HepG2 (cell line): ENCODE measurements around the gene TBCD. TPM values are rescaled to one million over a fixed set of nuclear protein-coding genes. Genes with fewer than 3 reads are reported as not detected.

Experiments
- AGO1 ChIP-seq: fragments of 200-400 bp; formaldehyde crosslinking; IDR thresholded peaks from 2 replicates; pipeline ENCODE4 v1.6.1; 2017; ENCODE audit warnings: mild to moderate bottlenecking, low read depth, low read length, moderate library complexity; ENCODE audit not compliant: poor library complexity, severe bottlenecking
- ARNT2 ChIP-seq: sonication (generic); formaldehyde crosslinking; IDR thresholded peaks from 2 replicates; pipeline ENCODE4 v1.8.0; 2022; ENCODE audit warnings: mild to moderate bottlenecking, low read depth, missing genetic modification reagents, moderate library complexity
- ASH2L ChIP-seq: fragments of 300-600, 200-600 bp; sonication (generic); IDR thresholded peaks from 2 replicates; pipeline ENCODE4 v1.7.0; 2017; ENCODE audit warnings: low read depth, mild to moderate bottlenecking, moderate library complexity, mixed read lengths, low read length; ENCODE audit not compliant: insufficient read length
- CHD4 ChIP-seq: fragments of 200-600 bp; sonication (generic); IDR thresholded peaks from 2 replicates; pipeline ENCODE4 v1.7.0; 2017; ENCODE audit warnings: mild to moderate bottlenecking, low read length, borderline replicate concordance
- DNMT1 ChIP-seq: sonication (generic); formaldehyde crosslinking; IDR thresholded peaks from 2 replicates; pipeline ENCODE4 v1.5.1; 2020; ENCODE audit warnings: mild to moderate bottlenecking, missing genetic modification reagents
- ETV6 ChIP-seq: sonication (generic); formaldehyde crosslinking; conservative IDR thresholded peaks from 2 replicates; pipeline ENCODE4 v1.4.0; 2020; ENCODE audit warnings: missing genetic modification reagents
- GATAD2A ChIP-seq: IDR thresholded peaks from 2 replicates; pipeline ENCODE4 v1.6.1; 2016
- GZF1 ChIP-seq: sonication (generic); formaldehyde crosslinking; IDR thresholded peaks from 2 replicates; pipeline ENCODE4 v1.5.1; 2020; ENCODE audit warnings: mild to moderate bottlenecking, missing genetic modification reagents
- MAFG ChIP-seq: sonication (generic); formaldehyde crosslinking; IDR thresholded peaks from 2 replicates; pipeline ENCODE4 v1.5.1; 2020; ENCODE audit warnings: mild to moderate bottlenecking, missing genetic modification reagents
- MTF1 ChIP-seq: sonication (generic); formaldehyde crosslinking; IDR thresholded peaks from 2 replicates; pipeline ENCODE4 v1.5.0; 2020; ENCODE audit warnings: missing genetic modification reagents
- PAF1 ChIP-seq: IDR thresholded peaks from 2 replicates; pipeline ENCODE4 v1.6.1; 2016; ENCODE audit warnings: missing genetic modification reagents, missing compliant biosample characterization
- RFX5 ChIP-seq: IDR thresholded peaks from 2 replicates; pipeline ENCODE4 v1.6.1; 2011; ENCODE audit warnings: low read depth, low read length, improper control_type of control experiment
- SALL1 ChIP-seq: sonication (generic); formaldehyde crosslinking; IDR thresholded peaks from 2 replicates; pipeline ENCODE4 v1.8.0; 2022; ENCODE audit warnings: mild to moderate bottlenecking, missing genetic modification reagents
- SP1 ChIP-seq, 2 experiments: fragments of 450-650 bp in 1 of 2; sonication (generic) in 1 of 2; formaldehyde crosslinking in 1 of 2; IDR thresholded peaks; 2 replicates each; pipeline versions ENCODE4 v1.4.0 to v1.6.1; 2016 to 2020; ENCODE audit warnings: missing genetic modification reagents in 1 of 2
- TBP ChIP-seq: sonication (generic); formaldehyde crosslinking; IDR thresholded peaks from 2 replicates; pipeline ENCODE4 v1.5.0; 2020; ENCODE audit warnings: missing genetic modification reagents
- TCF12 ChIP-seq, 2 experiments: fragments of 450-650 bp in 1 of 2; sonication (generic) in 1 of 2; formaldehyde crosslinking in 1 of 2; IDR thresholded peaks; 2 replicates each; pipeline versions ENCODE4 v1.6.1 to v1.8.0; 2017 to 2022; ENCODE audit warnings: antibody characterized with exemption in 1 of 2, mild to moderate bottlenecking in 1 of 2, missing genetic modification reagents in 1 of 2, moderate library complexity in 1 of 2
- ZNF180 ChIP-seq: sonication (generic); formaldehyde crosslinking; IDR thresholded peaks from 2 replicates; pipeline ENCODE4 v1.4.0; 2020; ENCODE audit warnings: low read depth, missing genetic modification reagents, borderline replicate concordance
- ZNF446 ChIP-seq: sonication (generic); formaldehyde crosslinking; IDR thresholded peaks from 2 replicates; pipeline ENCODE4 v1.5.0; 2020; ENCODE audit warnings: mild to moderate bottlenecking, missing genetic modification reagents
- ZNF839 ChIP-seq: sonication (generic); formaldehyde crosslinking; IDR thresholded peaks from 2 replicates; pipeline ENCODE4 v1.4.0; 2020; ENCODE audit warnings: missing genetic modification reagents, mild to moderate bottlenecking, borderline replicate concordance
- polyA plus RNA-seq, 8 experiments: library from polyadenylated mRNA; depleted of rRNA in 3 of 8; stranded (reverse) in 7 of 8; unstranded in 1 of 8; fragments of >200 nt; fragmentation: Illumina TruSeq in 4 of 8; extraction: Trizol in 4 of 8; gene quantifications; 2 replicates each; pipeline versions ENCODE4 v1.2.1 to v1.2.3, GENCODE V29; 2011 to 2016; ENCODE audit warnings: low read depth in 4 of 8, missing spikeins in 1 of 8, mixed read lengths in 1 of 8; ENCODE audit not compliant: insufficient read depth in 1 of 8
- total RNA-seq, 5 experiments: library from RNA; depleted of rRNA; stranded (reverse); fragments of >200 nt; fragmentation: Illumina TruSeq; extraction: Trizol; gene quantifications; 2 replicates each; pipeline ENCODE4 v1.2.3, GENCODE V29; 2016; ENCODE audit warnings: low read depth in 1 of 5
- TF ChIP-seq, protein P1 (sequence below): IDR thresholded peaks from 2 replicates; pipeline ENCODE4 v1.6.1; 2018; ENCODE audit warnings: missing genetic modification reagents, mild to moderate bottlenecking, missing compliant biosample characterization
- TF ChIP-seq, protein P2 (sequence below): sonication (generic); formaldehyde crosslinking; IDR thresholded peaks from 2 replicates; pipeline ENCODE4 v1.4.0; 2020; ENCODE audit warnings: missing genetic modification reagents
- TF ChIP-seq, protein P3 (sequence below): sonication (generic); formaldehyde crosslinking; IDR thresholded peaks from 2 replicates; pipeline ENCODE4 v1.5.0; 2020; ENCODE audit warnings: missing genetic modification reagents, mild to moderate bottlenecking, borderline replicate concordance

Gene TBCD
- total and polyA plus RNA-seq, 2 of the 13 experiments (the other 11 are each of a cell fraction or from before 2014, with no cell fraction given): 33.9 to 54.8 TPM

DNA sequence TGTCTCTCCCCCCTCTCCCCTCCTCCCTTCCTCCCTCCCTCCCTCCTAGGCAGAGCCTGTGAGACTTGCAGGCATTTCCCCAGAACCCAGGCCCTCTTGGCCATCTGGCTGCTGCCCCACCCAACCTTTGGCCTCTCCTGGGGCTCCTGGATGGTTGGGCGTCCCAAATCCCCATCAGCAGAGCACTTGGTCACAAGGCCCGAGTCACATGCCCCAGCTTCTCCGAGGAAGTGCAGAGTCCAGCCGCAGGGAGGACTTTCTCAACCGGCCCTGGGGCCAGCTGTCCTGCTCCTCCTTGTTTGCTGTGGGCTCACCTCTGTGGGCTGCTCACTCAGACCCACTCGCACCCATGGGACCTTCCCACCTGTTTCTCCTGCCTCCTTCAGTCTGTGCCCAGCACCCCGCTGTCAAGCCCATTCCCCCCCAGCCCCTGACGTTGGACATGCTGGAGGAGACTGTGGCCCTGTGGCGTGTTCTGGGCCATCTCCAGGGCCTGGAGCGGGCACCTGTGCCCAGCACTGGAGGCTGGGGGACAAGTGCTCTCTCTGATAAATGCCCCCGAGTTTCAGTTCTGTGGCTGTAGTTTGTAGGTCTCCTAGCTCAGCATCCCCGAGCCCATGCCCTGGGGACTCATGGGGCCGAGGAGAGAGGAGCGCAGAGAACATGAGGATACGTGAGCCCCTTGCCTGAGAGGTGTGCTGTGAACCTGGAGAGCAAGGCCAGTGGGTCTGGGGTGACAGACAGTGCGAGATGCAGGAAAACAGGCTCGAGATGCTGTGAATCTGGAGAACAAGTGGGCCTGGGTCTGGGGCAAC, 130.2 kb downstream of the TBCD start (continued):
- TF ChIP-seq, protein P1, sequence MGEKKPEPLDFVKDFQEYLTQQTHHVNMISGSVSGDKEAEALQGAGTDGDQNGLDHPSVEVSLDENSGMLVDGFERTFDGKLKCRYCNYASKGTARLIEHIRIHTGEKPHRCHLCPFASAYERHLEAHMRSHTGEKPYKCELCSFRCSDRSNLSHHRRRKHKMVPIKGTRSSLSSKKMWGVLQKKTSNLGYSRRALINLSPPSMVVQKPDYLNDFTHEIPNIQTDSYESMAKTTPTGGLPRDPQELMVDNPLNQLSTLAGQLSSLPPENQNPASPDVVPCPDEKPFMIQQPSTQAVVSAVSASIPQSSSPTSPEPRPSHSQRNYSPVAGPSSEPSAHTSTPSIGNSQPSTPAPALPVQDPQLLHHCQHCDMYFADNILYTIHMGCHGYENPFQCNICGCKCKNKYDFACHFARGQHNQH (CRISPR knock-in tag): no peak
- TF ChIP-seq RFX5: no peak
- TF ChIP-seq, protein P2, sequence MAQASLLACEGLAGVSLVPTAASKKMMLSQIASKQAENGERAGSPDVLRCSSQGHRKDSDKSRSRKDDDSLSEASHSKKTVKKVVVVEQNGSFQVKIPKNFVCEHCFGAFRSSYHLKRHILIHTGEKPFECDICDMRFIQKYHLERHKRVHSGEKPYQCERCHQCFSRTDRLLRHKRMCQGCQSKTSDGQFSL (CRISPR knock-in tag): 0 out of 2 replicates have a peak, but pooled peaks have one; percentile 20
- TF ChIP-seq ARNT2 (CRISPR knock-in tag): no peak
- TF ChIP-seq ETV6 (CRISPR knock-in tag): peak; percentile 38; the same call in 1 of the 2 replicates
- TF ChIP-seq, protein P3, sequence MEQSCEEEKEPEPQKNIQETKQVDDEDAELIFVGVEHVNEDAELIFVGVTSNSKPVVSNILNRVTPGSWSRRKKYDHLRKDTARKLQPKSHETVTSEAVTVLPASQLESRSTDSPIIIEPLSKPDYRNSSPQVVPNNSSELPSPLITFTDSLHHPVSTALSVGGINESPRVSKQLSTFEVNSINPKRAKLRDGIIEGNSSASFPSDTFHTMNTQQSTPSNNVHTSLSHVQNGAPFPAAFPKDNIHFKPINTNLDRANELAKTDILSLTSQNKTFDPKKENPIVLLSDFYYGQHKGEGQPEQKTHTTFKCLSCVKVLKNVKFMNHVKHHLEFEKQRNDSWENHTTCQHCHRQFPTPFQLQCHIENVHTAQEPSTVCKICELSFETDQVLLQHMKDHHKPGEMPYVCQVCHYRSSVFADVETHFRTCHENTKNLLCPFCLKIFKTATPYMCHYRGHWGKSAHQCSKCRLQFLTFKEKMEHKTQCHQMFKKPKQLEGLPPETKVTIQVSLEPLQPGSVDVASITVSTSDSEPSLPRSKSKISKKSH (CRISPR knock-in tag): peak; percentile 57; the same call in 1 of the 2 replicates
- no peak for TF ChIP-seq MTF1 (CRISPR knock-in tag)
- TF ChIP-seq CHD4: no peak
- no peak for TF ChIP-seq ZNF446
- no peak for TF ChIP-seq SP1 (IDR thresholded peaks at IDR 0.05)
- TF ChIP-seq SP1 (CRISPR knock-in tag; IDR thresholded peaks at IDR 0.05): no peak
- no peak for TF ChIP-seq GZF1 (CRISPR knock-in tag)
- peak; percentile 24 for TF ChIP-seq ASH2L
- no peak for TF ChIP-seq TBP (CRISPR knock-in tag)
- TF ChIP-seq SALL1 (CRISPR knock-in tag): peak; percentile 54
- TF ChIP-seq GATAD2A (CRISPR knock-in tag): peak; percentile 75; the same call in 1 of the 2 replicates
- TF ChIP-seq MAFG: no peak
- no peak for TF ChIP-seq TCF12 (IDR thresholded peaks at IDR 0.05)
- no peak for TF ChIP-seq TCF12 (CRISPR knock-in tag; IDR thresholded peaks at IDR 0.05)
- no peak for TF ChIP-seq ZNF180 (CRISPR knock-in tag)
- no peak for TF ChIP-seq PAF1 (CRISPR knock-in tag)
- TF ChIP-seq AGO1: no peak
- no peak for TF ChIP-seq ZNF839
- no peak for TF ChIP-seq DNMT1 (CRISPR knock-in tag)
